Measurements from ENCODE around the gene KLF3.

KLF3 gene

DNA sequence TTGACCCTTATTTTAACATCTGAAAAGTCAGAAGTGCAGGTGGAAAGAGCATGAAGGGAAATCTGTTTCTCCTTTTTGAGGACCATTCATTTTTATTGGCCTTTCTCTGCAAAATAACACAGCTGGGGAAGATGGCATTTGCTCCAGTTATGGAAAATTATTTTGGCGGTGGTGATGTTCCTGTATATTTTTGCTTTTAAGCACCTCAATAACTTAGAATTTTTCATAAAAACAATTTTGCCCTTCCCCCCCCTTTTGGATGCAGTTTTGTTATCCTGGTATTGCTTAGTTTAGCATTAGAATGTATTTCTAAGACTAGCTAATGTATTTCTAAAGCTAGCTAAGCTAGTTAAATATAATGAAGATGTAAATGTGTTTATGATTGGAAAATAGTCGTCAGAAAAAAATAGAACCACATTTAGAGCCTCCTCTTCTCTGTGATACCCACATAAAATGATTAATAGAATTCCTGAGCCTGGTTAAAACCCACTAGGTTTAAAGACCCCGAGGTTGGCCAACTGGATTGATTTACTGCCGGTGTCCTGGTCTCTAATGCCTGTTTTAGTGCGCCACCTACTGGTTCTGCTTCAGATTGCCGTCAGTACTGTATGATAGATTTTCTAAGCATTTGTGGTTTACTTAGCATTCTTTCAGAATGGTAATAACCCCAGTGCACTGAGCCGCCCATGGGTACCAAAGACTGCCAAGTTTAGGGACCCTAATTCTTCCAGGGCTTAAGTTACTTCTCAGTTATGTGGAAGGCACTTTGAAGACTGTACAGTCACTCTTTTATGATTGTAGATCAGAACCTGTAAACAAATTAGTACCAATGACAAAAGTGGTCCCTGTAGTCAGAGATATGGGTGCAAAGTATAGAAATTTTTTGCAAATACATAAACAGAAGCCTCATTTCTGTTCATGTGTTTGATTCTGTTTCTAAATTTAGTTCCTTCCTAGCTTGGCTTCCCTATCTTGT is 11.4 kb downstream of the KLF3 start:
- TF ChIP-seq, protein P1, sequence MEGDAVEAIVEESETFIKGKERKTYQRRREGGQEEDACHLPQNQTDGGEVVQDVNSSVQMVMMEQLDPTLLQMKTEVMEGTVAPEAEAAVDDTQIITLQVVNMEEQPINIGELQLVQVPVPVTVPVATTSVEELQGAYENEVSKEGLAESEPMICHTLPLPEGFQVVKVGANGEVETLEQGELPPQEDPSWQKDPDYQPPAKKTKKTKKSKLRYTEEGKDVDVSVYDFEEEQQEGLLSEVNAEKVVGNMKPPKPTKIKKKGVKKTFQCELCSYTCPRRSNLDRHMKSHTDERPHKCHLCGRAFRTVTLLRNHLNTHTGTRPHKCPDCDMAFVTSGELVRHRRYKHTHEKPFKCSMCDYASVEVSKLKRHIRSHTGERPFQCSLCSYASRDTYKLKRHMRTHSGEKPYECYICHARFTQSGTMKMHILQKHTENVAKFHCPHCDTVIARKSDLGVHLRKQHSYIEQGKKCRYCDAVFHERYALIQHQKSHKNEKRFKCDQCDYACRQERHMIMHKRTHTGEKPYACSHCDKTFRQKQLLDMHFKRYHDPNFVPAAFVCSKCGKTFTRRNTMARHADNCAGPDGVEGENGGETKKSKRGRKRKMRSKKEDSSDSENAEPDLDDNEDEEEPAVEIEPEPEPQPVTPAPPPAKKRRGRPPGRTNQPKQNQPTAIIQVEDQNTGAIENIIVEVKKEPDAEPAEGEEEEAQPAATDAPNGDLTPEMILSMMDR (conservative IDR thresholded peaks at IDR 0.05): peak; percentile 94
- peak overlapping the region; percentile 99 for H3K27ac ChIP-seq

DNA sequence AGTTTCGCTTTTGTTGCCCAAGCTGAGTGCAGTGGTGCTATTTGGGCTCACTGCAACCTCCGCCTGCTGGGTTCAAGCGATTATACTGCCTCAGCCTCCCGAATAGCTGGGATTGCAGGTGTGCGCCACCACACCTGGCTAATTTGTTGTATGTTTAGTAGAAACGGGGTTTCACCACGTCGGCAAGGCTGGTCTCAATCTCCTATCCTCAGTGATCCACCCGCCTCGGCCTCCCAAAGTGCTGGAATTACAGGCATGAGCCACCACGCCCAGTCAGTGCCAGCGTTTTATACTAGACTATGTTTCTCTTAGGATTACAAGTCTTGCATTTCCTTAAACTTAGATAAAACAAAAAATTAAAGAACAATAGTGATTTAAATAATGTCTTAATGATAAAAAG is 13.0 kb downstream of the KLF3 start:
- TF ChIP-seq, protein P1 (conservative IDR thresholded peaks at IDR 0.05): no peak
- H3K27ac ChIP-seq: peak overlapping the region; percentile 99; the same call in 1 of the 2 replicates

DNA sequence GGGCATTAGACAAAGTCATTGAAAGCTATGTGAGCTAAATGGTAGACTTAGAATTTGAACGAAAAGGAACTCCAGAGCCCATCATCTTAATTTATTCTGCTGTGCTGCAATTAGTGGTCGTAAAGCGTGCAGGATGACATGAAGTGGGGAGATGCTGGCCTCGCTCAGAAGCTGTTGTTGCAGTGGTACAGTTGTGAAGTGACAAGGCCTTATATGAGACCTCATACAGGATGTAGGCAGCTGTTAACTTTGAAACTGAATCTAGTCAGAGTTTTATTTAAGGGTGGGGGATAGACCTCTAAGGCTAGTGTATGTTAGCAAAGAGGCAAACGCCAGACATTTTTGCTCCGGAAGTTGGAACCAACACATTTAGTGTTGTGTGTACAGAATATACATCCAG is 13.4 kb downstream of the KLF3 start:
- TF ChIP-seq, protein P1 (conservative IDR thresholded peaks at IDR 0.05): no peak

DNA sequence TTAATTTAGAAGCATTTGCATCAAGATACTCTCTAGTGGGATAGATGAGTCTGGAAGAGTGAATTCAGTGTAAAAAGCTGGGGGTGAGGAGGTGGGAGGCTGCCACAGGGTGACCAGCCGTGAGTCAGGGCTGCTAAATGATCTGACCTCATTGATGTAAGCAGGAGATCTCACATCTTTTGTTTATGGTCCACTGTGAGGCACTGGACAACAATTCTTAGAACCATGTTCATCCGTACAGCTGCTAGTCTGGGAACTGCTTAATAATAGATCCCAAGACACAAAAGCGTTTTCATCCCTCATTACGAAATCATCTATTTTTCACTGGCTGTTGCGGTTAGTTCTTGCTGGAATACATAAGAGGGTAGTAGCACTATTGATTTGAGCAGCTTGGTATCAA is 14.1 kb downstream of the KLF3 start:
- TF ChIP-seq, protein P1 (conservative IDR thresholded peaks at IDR 0.05): no peak
- no peak overlapping the region for H3K27ac ChIP-seq

More for the DNA sequence above, 13.4 kb downstream of the KLF3 start:
- no peak overlapping the region for H3K27ac ChIP-seq

DNA sequence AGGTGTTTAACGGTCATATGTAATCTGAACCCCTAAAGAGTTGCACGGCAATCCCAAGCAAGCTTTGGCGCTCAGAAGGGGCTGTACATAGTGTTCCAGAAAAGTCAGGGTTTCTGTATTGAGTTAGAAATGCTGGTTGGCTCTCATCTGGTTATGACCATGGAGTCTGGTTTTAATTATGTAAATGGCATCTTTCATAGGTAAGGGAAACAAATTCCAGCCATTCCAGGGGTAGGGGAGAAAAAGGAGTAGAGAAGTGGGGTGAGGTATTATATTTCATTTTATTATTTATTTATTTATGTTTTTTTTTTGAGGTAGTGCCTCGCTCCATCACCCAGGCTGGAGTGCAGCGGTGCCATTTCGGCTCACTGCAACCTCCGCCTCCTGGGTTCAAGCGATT is 15.9 kb downstream of the KLF3 start:
- H3K27ac ChIP-seq: no peak overlapping the region
- TF ChIP-seq, protein P1 (conservative IDR thresholded peaks at IDR 0.05): no peak

DNA sequence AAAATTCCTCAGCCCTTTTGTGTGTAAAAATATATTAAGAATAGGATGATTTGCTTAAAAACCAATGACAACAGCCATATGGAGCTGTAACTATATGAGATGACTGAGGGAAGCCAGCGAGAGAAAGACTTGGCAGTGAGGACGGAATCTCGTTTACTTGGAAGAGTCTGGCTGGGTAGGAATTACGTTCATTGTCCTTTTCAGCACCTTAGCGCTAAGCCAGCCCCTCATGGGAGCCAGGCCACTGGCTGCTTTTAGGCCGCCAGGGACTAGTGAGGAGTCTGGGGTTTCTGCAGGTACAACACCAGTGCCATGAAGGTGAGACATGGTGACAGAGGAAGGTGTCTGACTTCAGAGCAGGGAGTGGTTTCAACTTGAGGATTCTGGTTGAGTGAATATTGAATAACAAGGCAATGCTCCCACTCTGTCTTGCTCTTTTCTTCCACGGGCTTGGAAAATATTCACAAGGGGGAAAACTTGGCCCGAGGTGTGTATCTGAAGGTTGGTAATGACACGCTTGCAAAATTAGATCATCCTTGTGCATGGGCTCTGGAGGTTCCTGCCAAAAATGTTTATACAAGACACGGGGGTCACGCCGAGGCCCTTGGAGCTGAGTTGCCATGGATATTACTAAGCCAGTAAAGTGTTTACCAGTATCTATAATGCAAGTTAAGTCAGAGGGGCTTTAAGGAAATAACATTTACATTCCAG is 17.4 kb downstream of the KLF3 start:
- TF ChIP-seq, protein P1 (conservative IDR thresholded peaks at IDR 0.05): no peak
- no peak overlapping the region for H3K27ac ChIP-seq

DNA sequence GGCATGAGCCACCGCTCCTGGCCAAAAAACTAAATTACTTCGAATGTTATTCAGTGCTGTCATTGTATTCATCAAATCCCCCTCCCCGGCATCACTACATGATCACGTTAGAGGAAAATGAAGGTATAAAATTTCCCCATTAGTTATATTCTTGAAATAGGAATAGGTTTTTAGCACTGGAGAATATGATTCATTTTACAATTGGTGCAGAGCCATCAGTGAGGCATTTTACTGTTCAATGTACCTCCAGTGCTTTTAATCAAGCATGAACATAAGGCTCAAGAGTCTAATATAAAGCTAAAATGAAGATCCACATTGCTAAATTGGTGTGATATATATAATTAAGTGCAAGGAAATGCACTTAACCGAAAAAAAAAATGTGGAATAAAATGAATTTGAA is 18.3 kb downstream of the KLF3 start:
- TF ChIP-seq, protein P1 (conservative IDR thresholded peaks at IDR 0.05): no peak
- no peak overlapping the region for H3K27ac ChIP-seq
